ENCODE results near the gene FURIN.
"Not testable (repeated sequence)": the region's sequence is repeated elsewhere in the genome, so short reads cannot be mapped to it uniquely, and the experiment has no call there.

Gene FURIN

GRCh38 chr15:90902840-90903732 is 34.7 kb downstream of the FURIN start, which contains the start of gene MAN2A2:
Gene MAN2A2 (plus strand): TSS chr15:90903302. CDS start chr15:90904208, 906 bp downstream.
- DNase-seq, result peak in 13 of 14 donors; percentile 1 to 81 (median 57)

- peak in 5 of 14 donors; percentile 40 to 66 (median 52) for DNase-seq
Measured at GRCh38 chr15:90903733-90904536, 35.5 kb downstream of the FURIN start.

DNA sequence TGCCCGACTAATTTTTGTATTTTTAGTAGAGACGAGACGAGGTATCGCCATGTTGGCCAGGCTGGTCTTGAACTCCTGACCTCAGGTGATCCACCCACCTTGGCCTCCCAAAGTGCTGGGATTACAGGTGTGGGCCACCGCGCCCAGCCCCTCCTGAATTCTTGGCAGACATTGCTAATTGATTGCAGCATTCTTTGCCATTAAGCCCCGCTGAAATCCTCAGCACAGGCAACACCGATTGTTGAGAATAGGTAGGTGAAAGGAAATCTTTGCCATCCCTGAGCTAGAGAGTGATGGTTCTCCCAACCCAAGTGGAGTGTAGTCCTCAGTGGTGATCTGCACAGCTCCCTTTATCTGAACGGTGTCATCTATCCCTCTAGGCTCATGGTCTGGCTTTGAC is 36.4 kb downstream of the FURIN start:
- DNase-seq, result no peak

DNA sequence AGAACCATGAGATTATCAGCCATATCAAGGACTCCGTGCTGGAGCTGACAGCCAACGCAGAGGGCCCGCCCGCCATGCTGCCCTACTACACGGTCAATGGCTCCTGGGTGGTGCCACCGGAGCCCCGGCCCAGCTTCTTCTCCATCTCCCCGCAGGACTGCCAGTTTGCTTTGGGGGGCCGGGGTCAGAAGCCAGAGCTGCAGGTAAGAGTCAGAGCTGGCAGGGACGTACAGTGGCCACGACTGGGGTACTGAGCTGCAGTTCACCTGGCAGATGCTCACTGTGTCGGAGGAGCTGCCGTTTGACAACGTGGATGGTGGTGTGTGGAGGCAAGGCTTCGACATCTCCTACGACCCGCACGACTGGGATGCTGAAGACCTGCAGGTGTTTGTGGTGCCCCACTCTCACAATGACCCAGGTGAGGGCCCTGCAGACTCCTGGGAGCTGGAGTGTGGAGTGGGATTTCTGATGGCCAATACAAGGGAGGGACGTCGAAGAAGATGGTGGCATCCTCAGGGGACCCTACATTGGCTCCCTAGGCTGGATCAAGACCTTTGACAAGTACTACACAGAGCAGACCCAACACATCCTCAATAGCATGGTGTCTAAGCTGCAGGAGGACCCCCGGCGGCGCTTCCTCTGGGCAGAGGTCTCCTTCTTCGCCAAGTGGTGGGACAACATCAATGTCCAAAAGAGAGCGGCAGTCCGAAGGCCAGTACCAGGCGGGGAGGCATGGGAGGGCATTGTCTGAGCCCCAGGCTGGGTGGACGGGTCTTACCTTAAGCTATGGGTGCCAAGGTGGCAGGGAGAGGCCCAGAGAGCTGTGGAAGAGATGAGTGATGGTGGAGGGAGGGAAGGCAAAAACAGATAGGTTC is 37.2 kb downstream of the FURIN start:
- DNase-seq, result no peak

DNA sequence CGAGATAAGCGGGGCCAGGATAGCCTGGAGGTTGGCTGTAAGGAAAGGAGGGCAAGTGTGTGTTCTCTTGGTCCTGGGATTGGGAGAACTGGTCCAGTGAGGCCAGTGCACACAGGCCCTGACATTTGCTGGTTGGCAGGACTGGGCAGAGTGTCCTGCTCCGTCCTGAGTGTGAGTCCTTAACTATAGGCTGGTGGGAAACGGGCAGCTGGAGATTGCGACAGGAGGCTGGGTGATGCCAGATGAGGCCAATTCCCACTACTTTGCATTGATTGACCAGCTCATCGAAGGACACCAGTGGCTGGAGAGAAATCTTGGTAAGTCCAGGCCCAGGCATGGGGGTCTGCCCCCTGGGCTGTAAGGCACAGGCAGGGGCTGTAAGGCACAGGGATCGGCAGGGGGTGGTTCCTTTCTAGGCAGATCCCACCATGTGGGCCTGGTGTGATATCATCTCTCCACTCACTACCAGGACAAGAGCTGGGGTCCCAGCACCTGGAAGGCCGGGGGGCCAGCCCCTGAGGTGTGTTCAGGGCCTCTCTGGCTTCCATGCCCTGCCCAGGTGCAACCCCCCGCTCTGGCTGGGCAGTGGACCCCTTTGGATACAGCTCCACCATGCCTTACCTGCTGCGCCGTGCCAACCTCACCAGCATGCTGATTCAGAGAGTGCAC is 37.9 kb downstream of the FURIN start:
- DNase-seq, result no peak

DNA sequence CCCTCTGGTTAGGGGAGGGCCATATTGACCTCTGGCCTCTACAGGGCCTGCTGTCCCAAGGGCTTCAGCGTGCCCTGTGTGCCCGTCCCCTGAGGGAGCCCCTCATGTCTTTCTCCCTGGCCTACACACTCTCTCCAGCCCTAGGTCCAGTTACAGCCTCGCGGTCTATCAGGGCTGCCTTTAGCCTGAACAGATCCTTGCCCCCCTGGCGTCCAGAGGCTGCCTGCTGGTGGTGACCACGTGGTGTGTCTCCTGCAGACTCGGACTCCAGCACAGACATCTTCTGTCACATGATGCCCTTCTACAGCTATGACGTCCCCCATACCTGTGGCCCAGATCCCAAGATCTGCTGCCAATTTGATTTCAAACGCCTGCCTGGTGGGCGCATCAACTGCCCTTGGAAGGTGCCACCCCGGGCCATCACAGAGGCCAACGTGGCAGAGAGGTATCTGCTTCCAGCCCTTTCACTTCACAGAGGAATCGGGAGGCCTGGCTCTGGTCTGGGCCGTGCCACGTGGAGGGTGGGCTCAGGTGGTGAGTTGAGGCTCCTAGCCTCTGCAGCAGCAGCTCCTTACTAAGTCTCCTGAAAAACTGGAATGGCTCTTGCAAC is 38.8 kb downstream of the FURIN start:
- peak in 1 of 14 donors; percentile 12 for DNase-seq

DNA sequence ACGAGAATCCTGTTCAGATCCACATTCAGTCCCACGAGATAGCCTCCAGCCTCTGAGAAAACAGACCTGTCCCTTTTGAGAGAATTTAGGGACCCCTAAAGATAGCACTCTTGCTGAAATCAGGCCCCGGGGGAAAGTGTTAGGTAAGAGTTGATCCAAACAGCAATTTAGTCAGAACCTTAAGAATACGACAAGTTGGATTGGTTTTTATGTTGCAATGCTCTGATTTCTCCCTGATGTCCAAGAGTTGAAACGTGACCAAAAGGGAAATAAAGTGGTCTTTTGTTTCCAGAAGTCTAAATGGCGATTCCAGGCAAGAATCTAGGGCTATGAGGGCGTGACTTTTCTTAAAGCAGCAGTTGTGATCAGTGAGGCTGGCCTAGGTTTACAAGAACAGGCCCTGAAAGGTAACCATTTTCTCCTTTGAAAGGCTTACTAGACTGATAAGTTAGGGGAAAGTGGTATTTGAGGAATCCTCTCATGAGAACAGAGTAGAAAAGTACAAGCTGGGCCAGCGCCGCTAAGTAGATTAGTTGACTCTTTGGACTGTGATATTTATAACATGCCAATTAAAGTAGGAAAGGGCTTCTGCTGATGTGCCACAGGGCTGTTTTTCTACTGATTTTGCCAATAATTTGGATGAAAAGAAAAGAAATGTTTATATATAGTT is 39.6 kb downstream of the FURIN start:
- no peak for DNase-seq

- not testable (repeated sequence) for DNase-seq
Measured at GRCh38 chr15:90909449-90909848, 41.1 kb downstream of the FURIN start.

DNA sequence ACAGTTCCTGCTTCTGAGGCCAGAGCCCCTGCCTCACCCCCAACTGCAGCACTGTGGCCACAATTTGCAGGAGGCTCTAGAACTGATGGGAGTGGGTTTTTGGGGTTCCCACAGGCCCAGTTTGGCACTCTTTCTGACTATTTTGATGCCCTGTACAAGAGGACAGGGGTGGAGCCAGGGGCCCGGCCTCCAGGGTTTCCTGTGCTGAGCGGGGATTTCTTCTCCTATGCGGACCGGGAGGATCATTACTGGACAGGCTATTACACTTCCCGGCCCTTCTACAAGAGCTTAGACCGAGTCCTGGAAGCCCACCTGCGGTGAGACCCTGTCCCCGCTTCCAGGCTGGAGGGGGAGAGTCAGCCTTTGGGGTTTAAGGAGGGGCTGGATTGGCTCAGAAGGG is 41.6 kb downstream of the FURIN start:
- no peak for DNase-seq

- no peak for DNase-seq
Measured at GRCh38 chr15:90910441-90911301, 42.3 kb downstream of the FURIN start.

GRCh38 chr15:90911302-90911623 is 42.9 kb downstream of the FURIN start:
- no peak for DNase-seq

- no peak for DNase-seq
Measured at GRCh38 chr15:90911906-90912769, 43.8 kb downstream of the FURIN start.

DNA sequence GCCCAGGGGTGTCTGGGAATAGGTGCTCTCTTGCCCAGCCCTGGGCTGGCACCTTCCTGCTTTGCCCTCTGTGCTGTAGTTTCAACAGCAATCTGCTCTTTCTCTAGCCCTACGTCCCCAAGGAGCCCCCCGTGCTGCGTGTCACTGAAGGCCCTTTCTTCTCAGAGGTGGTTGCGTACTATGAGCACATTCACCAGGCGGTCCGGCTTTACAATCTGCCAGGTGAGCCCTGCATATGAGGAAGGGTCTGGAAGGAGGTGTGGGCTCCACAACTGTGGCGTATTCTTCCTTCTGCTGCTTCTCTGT is 44.3 kb downstream of the FURIN start:
- DNase-seq, result no peak

- DNase-seq, result no peak
Measured at GRCh38 chr15:90913398-90913944, 45.1 kb downstream of the FURIN start.

DNA sequence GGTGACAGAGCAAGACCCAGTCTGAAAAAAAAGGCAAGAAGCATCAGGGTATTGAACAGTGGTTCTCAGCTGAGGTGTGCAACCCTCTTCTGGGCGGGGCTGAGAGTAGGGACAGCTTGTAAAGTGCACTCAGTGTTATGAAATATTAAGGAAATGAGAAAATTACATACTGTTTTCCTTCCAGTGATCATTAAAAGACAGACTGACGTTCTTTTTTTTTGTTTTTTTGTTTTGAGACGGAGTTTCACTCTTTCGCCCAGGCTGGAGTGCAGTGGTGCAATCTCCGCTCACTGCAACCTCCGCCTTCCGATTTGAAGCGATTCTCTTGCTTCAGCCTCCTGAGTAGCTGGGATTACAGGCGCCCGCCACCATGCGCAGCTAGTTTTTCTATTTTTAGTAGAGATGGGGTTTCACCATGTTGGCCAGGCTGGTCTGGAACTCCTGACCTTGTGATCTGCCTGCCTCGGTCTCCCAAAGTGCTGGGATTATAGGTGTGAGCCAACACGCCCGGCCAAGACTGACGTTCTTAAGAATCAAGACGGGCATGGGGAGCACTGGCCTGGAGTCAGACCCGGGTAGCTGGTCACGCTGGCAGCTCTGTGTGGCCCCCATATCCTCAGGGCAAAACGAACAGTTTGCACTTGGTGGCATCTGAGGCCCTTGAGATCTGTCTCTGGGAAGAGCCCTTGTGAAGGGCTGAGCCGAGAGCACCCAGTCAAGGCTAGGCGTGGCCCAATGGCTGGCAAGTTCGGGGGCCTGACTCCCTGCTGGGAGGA is 46.1 kb downstream of the FURIN start:
- no peak for DNase-seq

GRCh38 chr15:90915216-90915807 is 46.9 kb downstream of the FURIN start:
- DNase-seq, result no peak

GRCh38 chr15:90915808-90916440 is 47.5 kb downstream of the FURIN start:
- DNase-seq, result peak in 5 of 14 donors; percentile 9 to 62 (median 16)
